HT-29 (cell line): ENCODE results near the gene NMD3. TPM values are rescaled to one million over a fixed set of nuclear protein-coding genes. Genes with fewer than 3 reads are reported as not detected.
A peak's percentile ranks its signal among the peaks of the same experiment; 100 is the strongest.

Source experiments
- DNase-seq: peaks from one replicate; pipeline ENCODE4 v3.0.0-alpha.2; 2015; ENCODE audit warnings: low spot score
- total RNA-seq: library from RNA; depleted of rRNA; stranded (reverse); fragments of >200 nt; shearing (Covaris generic); gene quantifications from 2 replicates; pipeline ENCODE4 v1.2.3, GENCODE V29; 2014

Gene NMD3
- total RNA-seq, 1 experiment from 2014 or later: 29.3 TPM

GRCh38 chr3:161230621-161231171 lies 9.6 kb downstream of the NMD3 start:
- no peak for DNase-seq

- no peak for DNase-seq
These were observed 10.8 kb downstream of the NMD3 start for GRCh38 chr3:161231861-161232260.

DNA sequence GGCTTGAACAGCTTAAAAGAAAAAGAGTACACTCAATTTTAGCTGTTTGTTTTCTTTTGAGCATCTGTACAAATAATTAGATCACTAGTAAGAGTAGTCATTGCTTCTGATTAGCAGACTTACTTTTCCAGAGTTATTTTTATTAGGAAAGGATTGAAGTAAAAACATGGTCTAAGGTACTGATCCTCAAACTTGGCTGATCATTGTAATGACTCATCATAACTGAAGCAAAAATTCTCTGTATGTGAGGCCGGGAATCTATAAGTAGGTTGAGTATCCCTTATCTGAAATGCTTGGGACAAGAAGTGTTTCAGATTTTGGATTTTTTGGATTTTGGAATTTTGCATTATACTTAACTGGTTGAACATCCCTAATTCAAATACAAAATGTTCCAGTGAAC lies 12.4 kb downstream of the NMD3 start:
- DNase-seq: no peak

DNA sequence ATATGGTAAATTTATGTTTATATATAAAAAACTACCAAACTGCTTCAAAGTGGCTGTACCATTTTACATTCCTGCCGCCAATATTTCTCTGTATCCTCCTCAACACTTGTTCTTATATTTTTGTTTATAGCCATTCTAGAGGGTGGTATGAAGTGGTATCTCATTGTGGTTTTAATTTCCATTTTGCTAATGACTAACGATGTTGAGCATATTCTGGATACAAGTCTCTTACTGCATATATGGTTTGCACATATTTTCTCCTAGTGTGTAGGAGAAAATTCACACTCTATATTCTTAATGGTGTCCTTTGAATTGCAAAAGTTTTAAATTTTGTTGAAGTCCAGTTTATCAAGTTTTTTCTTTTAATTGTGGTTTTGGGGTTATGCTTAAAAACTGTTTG lies 15.1 kb downstream of the NMD3 start:
- DNase-seq: no peak

DNA sequence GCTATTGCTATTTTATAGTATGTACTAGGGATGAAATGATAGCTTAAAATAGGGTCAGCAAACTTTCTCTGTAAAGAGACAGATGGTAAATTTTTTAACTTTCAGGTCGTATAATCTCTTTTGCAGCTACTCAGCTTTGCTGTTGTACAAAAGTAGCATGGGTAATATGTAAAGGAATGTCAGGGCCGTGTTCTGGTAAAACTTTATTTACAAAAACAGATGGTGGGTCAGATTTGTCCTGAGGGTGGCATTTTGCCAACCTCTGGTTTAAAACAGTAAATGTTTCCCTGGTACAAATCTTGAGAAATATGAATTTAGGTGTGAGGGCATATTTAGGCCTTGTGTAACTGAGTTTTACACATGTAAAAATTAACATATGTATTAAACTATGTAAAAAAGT lies 18.6 kb downstream of the NMD3 start:
- DNase-seq: no peak

DNA sequence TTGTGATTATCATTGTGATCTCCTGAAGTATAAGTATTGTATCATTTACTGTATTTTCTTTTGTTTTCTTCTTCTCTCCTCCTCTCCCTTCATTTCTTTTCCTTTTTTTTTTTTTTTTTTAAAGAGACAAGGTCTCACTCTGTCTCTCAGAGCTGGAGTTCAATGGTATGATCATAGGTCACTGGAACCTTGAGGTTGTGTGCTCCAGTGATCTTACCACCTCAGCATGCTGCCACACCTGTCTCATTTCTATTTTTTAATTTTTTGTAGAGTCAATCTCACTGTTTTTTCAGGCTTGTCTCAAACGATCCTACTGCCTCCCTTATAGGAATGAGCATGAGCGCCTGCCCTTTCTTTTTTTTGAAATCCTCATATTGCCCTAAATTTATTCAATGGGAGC lies 23.4 kb downstream of the NMD3 start:
- no peak for DNase-seq

DNA sequence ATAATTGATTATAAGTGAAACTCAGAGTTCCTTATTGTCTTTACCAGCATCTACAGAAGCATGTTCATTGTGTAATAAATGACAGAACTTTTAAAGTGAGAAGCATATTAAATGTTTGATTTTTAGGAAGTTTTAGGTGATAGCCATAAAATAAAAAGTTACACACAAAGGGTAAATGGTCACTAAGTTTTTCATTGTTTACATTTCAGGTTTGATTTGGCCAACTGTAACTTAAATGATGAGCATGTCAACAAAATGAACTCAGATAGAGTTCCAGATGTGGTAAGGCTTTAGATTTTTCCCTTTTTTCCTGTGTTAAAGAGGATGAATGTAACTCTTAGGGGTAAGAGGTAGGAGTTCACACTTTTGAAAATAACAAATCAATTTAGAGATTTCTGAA lies 25.9 kb downstream of the NMD3 start:
- no peak for DNase-seq

GRCh38 chr3:161250116-161250515 lies 29.0 kb downstream of the NMD3 start:
- DNase-seq: no peak

DNA sequence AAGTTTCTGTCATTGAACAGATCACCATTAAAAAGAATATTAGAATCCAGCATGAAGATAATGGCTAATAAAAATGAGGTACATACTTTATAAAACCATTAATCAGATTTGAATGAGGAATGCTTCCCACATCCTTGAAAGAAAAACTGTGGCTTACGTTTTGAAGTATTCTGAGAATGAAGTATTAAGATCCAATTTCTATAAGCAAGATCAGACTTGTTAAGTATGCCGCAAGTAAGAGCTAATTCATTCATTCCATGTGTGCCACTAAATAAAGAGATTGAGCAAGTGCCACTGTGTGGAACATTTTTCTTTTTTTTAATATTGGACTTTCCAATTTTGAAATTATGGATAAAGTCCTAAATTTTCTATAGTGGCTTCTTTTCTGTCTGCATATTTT lies 30.6 kb downstream of the NMD3 start:
- no peak for DNase-seq

DNA sequence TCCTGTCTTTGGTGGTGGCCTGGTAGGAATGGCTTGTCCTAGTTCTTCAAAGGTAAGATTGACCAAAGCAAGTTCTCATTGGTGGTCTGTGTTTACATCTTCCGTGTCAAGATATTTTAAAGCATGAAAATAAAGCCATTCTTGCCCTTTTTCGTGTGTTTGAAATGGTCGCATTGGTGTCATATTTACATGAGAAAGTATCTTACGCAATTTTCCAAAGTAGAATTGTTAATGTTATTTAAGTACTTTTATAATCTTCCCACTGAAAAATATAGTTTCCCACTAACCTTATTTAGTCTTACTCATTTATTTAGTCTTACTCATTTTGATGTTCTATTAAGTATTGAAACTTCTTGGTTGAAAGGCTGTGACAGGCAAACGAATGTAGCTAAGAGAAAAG lies 31.0 kb downstream of the NMD3 start:
- DNase-seq: no peak

DNA sequence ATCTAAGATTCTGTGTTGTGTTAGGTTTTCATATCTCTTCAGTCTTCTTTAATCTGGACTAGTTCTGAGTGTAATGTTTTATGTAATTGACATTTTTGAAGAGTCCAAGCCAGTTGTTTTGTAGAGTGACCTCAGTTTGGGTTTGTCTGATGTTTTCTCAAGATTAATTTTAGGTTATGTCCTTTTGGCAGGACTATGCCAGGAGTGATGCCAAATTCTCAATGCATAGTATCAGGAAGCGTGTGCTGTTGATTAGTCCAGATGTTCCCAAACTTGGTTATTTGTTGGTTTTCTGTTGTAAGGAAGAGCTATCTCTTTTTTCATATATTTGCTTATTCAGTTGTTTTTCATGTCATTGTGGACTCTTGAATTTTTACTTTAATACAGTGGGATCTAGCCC lies 32.6 kb downstream of the NMD3 start:
- DNase-seq: no peak

GRCh38 chr3:161254861-161255260 lies 33.8 kb downstream of the NMD3 start:
- no peak for DNase-seq

GRCh38 chr3:161263057-161263456 lies 41.9 kb downstream of the NMD3 start:
- no peak for DNase-seq

DNA sequence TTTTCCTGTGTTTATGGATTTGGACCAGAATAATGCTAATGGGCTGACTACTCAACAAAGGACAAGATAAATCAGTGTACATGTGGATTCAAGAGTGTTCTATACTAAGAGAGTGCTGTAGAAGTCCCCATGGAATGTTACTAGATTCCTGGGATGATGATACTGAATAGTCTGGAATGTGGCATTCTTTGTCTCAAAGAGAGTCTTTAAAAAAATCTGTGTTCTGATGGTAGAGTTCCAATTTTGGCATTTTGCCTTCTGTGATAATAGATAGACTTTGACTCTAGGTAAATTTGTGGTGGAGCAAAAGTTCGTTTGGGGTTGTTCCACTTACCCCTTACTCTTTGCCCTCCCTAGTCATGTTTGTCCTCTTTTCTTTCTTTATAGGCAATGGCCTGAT lies 43.7 kb downstream of the NMD3 start:
- DNase-seq: no peak

GRCh38 chr3:161265916-161266571 lies 44.9 kb downstream of the NMD3 start:
- DNase-seq: no peak

DNA sequence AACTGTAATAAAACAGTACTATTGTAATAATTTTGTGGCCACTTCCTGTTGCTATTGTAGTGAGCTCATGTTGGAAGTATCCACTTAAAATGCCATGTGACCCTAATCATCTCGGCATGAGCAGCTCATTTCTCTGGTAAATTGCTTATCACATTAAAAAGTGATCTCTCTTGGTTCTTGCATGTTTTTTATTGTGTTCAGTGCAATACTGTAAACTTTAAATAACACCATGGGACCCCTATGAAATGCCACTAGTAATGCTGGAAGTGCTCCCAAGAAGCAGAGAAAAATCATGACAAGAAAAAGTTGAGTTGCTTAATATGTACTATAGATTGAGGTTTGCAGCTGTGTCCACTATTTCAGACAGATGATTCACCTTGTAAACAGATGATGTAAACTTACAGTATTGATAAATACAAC lies 45.6 kb downstream of the NMD3 start:
- DNase-seq: peak; percentile 67

DNA sequence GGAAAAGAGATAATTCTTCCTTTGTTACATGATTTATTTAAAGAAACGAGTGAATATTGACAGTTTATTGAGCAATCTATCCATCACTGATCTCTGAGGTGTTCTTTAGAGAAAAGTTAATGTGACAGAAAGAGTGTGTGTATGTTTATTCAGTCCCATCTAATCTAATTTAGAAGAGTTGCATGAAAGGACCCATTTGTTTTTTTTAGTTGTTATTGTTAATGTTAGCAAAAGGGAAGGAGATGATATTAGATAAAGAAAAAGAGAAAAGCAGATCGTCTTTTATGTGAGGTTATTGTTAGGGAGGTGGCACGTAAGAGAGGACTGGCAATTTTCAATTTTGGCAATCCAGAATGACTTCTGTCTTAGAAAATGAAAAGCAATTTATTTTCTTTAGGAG lies 46.5 kb downstream of the NMD3 start:
- no peak for DNase-seq

- peak; percentile 54 for DNase-seq
These were observed 47.5 kb downstream of the NMD3 start for GRCh38 chr3:161268601-161269000.

- DNase-seq: no peak
These were observed 49.9 kb downstream of the NMD3 start for GRCh38 chr3:161270991-161271390.

DNA sequence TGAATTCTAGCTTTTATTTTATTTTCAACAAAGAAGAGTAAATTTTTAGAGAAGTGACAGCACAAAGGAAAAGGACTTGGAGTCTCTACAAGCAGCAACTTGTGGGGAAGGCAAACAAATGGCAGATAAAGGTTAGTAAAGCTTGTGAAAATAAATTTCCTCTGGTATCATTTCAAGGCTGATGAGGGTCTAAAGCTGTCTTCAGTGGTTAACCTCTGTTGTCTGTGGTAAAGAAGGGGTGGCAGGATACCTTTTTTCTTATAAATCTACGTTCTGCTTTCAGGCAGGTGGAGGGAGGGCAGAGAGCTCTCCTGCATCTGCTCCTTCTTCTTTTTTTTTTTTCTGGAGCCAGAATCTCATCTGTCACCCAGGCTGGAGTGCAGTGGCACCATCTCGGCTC lies 50.5 kb downstream of the NMD3 start:
- no peak for DNase-seq

DNA sequence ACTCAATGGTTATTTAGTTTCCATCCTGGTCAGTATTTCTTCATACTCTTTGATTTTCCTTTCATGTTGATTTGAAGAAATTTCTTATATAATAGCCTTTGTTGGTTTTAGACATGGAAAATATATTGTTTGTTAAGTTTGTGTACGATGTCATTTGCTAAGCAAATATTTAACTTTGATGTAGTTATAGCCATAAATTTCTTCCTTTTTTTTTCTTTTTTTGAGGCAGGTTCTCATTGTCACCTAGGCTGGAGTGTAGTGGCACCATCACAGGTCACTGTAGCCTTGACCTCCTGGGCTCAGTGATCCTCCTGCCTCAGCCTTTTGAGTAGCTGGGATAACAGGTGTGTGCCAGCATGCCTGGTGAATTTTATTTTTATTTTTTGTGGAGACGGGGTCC lies 51.4 kb downstream of the NMD3 start:
- DNase-seq: no peak

- DNase-seq: peak; percentile 80
These were observed 52.6 kb downstream of the NMD3 start for GRCh38 chr3:161273589-161274218.

DNA sequence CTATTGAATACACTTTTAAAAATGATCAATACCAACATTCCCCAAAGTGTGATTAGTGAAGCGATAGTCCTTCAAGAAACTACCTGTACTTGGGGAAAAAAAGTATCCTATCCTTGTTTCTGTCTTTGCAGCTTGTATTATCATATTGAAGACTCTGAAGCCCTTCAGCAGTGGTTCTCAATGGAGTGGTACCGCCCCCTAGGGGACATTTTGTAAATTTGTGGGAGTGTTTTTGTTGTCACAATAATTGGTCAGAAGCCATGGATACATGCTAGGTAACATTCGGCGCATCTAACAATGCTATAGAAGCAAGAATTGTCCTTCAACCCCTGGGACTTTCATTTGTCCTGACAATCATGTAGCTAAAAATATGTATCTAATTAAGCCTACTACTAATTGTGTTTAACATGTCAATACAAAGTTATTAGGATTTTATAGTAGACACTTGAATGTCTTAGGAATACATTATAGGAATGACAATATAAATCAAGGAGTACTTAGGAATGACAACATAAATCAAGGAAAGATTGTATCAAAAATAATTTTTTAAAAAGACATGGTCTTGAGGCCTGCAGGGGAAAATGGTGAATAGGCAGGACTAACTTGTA lies 53.7 kb downstream of the NMD3 start:
- DNase-seq: peak; percentile 85
